HG03520 (cell line): Measurements from ENCODE around the gene C2orf74.
"Not testable (repeated sequence)": the region's sequence is repeated elsewhere in the genome, so short reads cannot be mapped to it uniquely, and the experiment has no call there.

Source experiments
- ATAC-seq: cut with Tn5 transposase; IDR thresholded peaks from one replicate; pipeline ENCODE4 v1.9.1; 2021; ENCODE audit warnings: mild to moderate bottlenecking, moderate library complexity; ENCODE audit not compliant: unreplicated experiment

C2orf74 gene

GRCh38 chr2:61161888-61162287 is at the start of gene C2orf74:
TSS of gene C2orf74 (plus strand) at chr2:61162188. CDS start at chr2:61162515, 327 bp downstream.
- no peak for ATAC-seq

- ATAC-seq = no peak
These were observed 47.8 kb upstream of the C2orf74 start for GRCh38 chr2:61114147-61114546.

- no peak for ATAC-seq
These were observed 45.7 kb upstream of the C2orf74 start for GRCh38 chr2:61116302-61116701.

GRCh38 chr2:61117534-61117933 is 44.5 kb upstream of the C2orf74 start:
- ATAC-seq = no peak

GRCh38 chr2:61125123-61125710 is 36.8 kb upstream of the C2orf74 start:
- no peak for ATAC-seq

GRCh38 chr2:61125798-61126197 is 36.2 kb upstream of the C2orf74 start:
- no peak for ATAC-seq

GRCh38 chr2:61128122-61128521 is 33.9 kb upstream of the C2orf74 start:
- ATAC-seq = not testable (repeated sequence)

GRCh38 chr2:61134141-61134540 is 27.8 kb upstream of the C2orf74 start:
- ATAC-seq = no peak

GRCh38 chr2:61135510-61135909 is 26.5 kb upstream of the C2orf74 start:
- ATAC-seq = no peak

GRCh38 chr2:61138859-61139258 is 23.1 kb upstream of the C2orf74 start:
- ATAC-seq = no peak

GRCh38 chr2:61141151-61141550 is 20.8 kb upstream of the C2orf74 start:
- no peak for ATAC-seq

GRCh38 chr2:61144697-61145268 is 17.2 kb upstream of the C2orf74 start:
- peak; percentile 93 for ATAC-seq

- ATAC-seq = no peak
These were observed 16.0 kb upstream of the C2orf74 start for GRCh38 chr2:61145990-61146389.

GRCh38 chr2:61148091-61148490 is 13.9 kb upstream of the C2orf74 start:
- not testable (repeated sequence) for ATAC-seq

GRCh38 chr2:61149074-61149473 is 12.9 kb upstream of the C2orf74 start:
- no peak for ATAC-seq

GRCh38 chr2:61151436-61151835 is 10.6 kb upstream of the C2orf74 start:
- no peak for ATAC-seq

- no peak for ATAC-seq
These were observed 4.5 kb upstream of the C2orf74 start for GRCh38 chr2:61157371-61158003.

GRCh38 chr2:61158356-61158955 is 3.5 kb upstream of the C2orf74 start:
- ATAC-seq = no peak

GRCh38 chr2:61162721-61163120 is 733 bp downstream of the C2orf74 start:
- ATAC-seq = no peak

- ATAC-seq = not testable (repeated sequence)
These were observed 3.1 kb downstream of the C2orf74 start for GRCh38 chr2:61165082-61165481.

- no peak for ATAC-seq
These were observed 4.0 kb downstream of the C2orf74 start for GRCh38 chr2:61165946-61166345.

- ATAC-seq = no peak
These were observed 5.6 kb downstream of the C2orf74 start for GRCh38 chr2:61167579-61167978.
